ENCODE data around the gene LCN12.
A peak's percentile ranks its signal among the peaks of the same experiment; 100 is the strongest.

Gene LCN12

GRCh38 chr9:136951541-136952320 lies at the start of gene LCN12:
Gene LCN12 (plus strand): TSS chr9:136952273. CDS start chr9:136952328, 55 bp downstream.
- TF ChIP-seq CTCF (IDR thresholded peaks at IDR 0.05; ENCODE audit: low read depth, low read length) = no peak
- no peak for DNase-seq (ENCODE audit: low read depth in 2 of 2)
- H3K4me3 ChIP-seq (replicated peaks in 1 of 2; ENCODE audit: low read depth in 2 of 2, low read length in 2 of 2) = no peak within 1 kb of the TSS

- H3K4me3 ChIP-seq (replicated peaks in 1 of 2; ENCODE audit: low read depth in 2 of 2, low read length in 2 of 2) = no peak overlapping the region
- TF ChIP-seq CTCF (IDR thresholded peaks at IDR 0.05; ENCODE audit: low read depth, low read length) = no peak
- DNase-seq (ENCODE audit: low read depth in 2 of 2) = peak in 1 of 2 donors; percentile 44
Measured at GRCh38 chr9:136903041-136903554, 49.0 kb upstream of the LCN12 start.

GRCh38 chr9:136906266-136906665 lies 45.8 kb upstream of the LCN12 start:
- no peak for TF ChIP-seq CTCF (IDR thresholded peaks at IDR 0.05; ENCODE audit: low read depth, low read length)
- no peak for DNase-seq (ENCODE audit: low read depth in 2 of 2)

GRCh38 chr9:136907011-136907914 lies 44.8 kb upstream of the LCN12 start:
- no peak overlapping the region for H3K4me3 ChIP-seq (replicated peaks in 1 of 2; ENCODE audit: low read depth in 2 of 2, low read length in 2 of 2)
- no peak for DNase-seq (ENCODE audit: low read depth in 2 of 2)
- no peak for TF ChIP-seq CTCF (IDR thresholded peaks at IDR 0.05; ENCODE audit: low read depth, low read length)

More at GRCh38 chr9:136906266-136906665, 45.8 kb upstream of the LCN12 start:
- no peak overlapping the region for H3K4me3 ChIP-seq (replicated peaks in 1 of 2; ENCODE audit: low read depth in 2 of 2, low read length in 2 of 2)

- H3K4me3 ChIP-seq (replicated peaks in 1 of 2; ENCODE audit: low read depth in 2 of 2, low read length in 2 of 2) = no peak overlapping the region
- TF ChIP-seq CTCF (IDR thresholded peaks at IDR 0.05; ENCODE audit: low read depth, low read length) = no peak
- DNase-seq (ENCODE audit: low read depth in 2 of 2) = no peak
Measured at GRCh38 chr9:136910197-136910900, 41.7 kb upstream of the LCN12 start.

- no peak for DNase-seq (ENCODE audit: low read depth in 2 of 2)
- H3K4me3 ChIP-seq (replicated peaks in 1 of 2; ENCODE audit: low read depth in 2 of 2, low read length in 2 of 2) = no peak overlapping the region
- no peak for TF ChIP-seq CTCF (IDR thresholded peaks at IDR 0.05; ENCODE audit: low read depth, low read length)
Measured at GRCh38 chr9:136910901-136911245, 41.2 kb upstream of the LCN12 start.
